Measurements from ENCODE around the gene SPNS1. TPM values are rescaled to one million over a fixed set of nuclear protein-coding genes. Genes with fewer than 3 reads are reported as not detected.
A peak's percentile ranks its signal among the peaks of the same experiment; 100 is the strongest.

SPNS1 gene
- total RNA-seq, 3 donors from 2014 or later (not counting 1 experiment from before 2014, with no cell fraction given) = 36.0 to 44.3 (median 36.9) TPM

DNA sequence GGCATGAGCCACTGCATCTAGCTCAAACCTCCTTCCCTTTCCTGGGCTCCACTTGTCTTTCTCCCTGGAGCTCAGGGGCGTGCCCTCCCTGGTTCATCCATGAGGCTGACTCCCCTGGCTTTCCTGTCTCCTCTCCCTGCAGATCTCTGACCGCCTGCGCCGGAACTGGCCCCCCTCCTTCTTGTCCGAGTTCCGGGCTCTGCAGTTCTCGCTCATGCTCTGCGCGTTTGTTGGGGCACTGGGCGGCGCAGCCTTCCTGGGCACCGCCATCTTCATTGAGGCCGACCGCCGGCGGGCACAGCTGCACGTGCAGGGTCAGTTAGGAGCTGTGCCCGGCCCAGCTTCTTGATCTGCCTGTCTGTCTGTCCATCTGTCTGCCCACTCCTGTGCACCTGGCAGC is 9.1 kb downstream of the SPNS1 start:
- Mint-ChIP-seq H3K36me3 (no peaks in the 10 kb centered on the region), H3K27me3 (ENCODE audit: low read depth in 2 of 2) (no peaks in the 10 kb centered on the region), H3K4me3 (peak overlapping the region; percentile 88), H3K27ac (peak overlapping the region; percentile 71 to 97), H3K9me3 (peaks cover 0 to 5% of the 10 kb centered on the region in 2 donors), H3K4me1 (peaks cover 30 to 56% of the 10 kb centered on the region in 2 donors)
- Histone ChIP-seq H3K4me3 (ENCODE audit: low read length) (no peak overlapping the region), H3K27ac (ENCODE audit: low read length) (peak overlapping the region; percentile 83), H3K36me3 (ENCODE audit: control insufficient read depth, insufficient read depth, low read length) (peaks cover 44% of the 10 kb centered on the region), H3K4me1 (ENCODE audit: control insufficient read depth, insufficient read depth, low read length) (peaks cover 64% of the 10 kb centered on the region), H3K9me3 (ENCODE audit: control insufficient read depth, insufficient read depth, low read length) (peaks cover 3% of the 10 kb centered on the region), H3K27me3 (ENCODE audit: control insufficient read depth, insufficient read depth, low read length) (no peaks in the 10 kb centered on the region)
- intact Hi-C loops (cut with micrococcal nuclease) = no loop called here
- ATAC-seq = no peak
- no peak for DNase-seq
- TF ChIP-seq, protein P1, sequence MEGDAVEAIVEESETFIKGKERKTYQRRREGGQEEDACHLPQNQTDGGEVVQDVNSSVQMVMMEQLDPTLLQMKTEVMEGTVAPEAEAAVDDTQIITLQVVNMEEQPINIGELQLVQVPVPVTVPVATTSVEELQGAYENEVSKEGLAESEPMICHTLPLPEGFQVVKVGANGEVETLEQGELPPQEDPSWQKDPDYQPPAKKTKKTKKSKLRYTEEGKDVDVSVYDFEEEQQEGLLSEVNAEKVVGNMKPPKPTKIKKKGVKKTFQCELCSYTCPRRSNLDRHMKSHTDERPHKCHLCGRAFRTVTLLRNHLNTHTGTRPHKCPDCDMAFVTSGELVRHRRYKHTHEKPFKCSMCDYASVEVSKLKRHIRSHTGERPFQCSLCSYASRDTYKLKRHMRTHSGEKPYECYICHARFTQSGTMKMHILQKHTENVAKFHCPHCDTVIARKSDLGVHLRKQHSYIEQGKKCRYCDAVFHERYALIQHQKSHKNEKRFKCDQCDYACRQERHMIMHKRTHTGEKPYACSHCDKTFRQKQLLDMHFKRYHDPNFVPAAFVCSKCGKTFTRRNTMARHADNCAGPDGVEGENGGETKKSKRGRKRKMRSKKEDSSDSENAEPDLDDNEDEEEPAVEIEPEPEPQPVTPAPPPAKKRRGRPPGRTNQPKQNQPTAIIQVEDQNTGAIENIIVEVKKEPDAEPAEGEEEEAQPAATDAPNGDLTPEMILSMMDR (IDR thresholded peaks at IDR 0.05) = no peak
- WGBS (ENCODE audit: insufficient coverage) = 95% methylated on average over 18 of the region's 18 CpGs

DNA sequence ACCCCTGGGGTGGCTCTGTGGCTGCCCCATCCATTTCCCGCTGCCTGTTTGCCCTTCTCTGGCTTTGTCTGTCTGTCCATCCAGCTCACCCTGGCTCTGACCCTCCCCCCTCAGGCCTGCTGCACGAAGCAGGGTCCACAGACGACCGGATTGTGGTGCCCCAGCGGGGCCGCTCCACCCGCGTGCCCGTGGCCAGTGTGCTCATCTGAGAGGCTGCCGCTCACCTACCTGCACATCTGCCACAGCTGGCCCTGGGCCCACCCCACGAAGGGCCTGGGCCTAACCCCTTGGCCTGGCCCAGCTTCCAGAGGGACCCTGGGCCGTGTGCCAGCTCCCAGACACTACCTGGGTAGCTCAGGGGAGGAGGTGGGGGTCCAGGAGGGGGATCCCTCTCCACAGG is 9.5 kb downstream of the SPNS1 start:
- ATAC-seq = peak in 2 of 3 donors; percentile 2
- WGBS (ENCODE audit: insufficient coverage) = 41% methylated on average over 12 of the region's 12 CpGs

DNA sequence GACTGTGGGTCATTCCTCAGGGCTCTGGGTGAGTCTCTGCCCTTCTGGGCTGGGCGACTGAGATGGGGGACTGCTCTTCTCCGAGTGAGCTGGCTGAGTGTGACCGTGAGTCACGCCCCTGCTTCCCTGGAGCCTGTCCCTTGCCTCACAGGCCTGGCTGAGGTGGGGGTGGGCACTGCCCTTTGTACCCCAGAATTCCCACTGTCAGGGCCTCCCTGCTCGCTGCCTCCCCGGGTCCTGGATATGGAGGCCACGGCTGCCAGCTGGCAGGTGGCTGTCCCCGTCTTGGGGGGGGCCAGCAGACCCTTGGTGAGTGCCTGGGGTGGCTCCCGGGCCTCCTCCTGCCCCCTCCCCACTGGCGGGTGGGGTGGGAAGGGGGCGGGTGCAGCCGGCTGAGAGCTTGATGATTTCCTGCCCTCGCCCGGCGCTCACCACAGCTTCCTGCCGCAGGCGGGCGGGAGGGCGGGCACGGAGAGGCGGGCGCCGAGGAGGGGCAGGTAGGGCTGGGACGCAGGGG is 10.1 kb downstream of the SPNS1 start, which contains the start of gene LAT:
LAT (plus strand) TSS at position 434 of the 517 bp plus-strand sequence. CDS start 366 bp downstream, outside the sequence.
- H3K27ac Mint-ChIP-seq = peak within 1 kb of the TSS; percentile 71 to 97
- peaks cover 0 to 5% of the 10 kb centered on the region in 2 donors for H3K9me3 Mint-ChIP-seq
- peak; percentile 67 to 88 for DNase-seq
- H3K36me3 Mint-ChIP-seq = no peaks in the 10 kb centered on the region
- H3K4me1 Mint-ChIP-seq = peaks cover 29 to 65% of the 10 kb centered on the region in 2 donors
- peak; percentile 83 to 88 (median 86) for ATAC-seq
- Histone ChIP-seq H3K9me3 (ENCODE audit: control insufficient read depth, insufficient read depth, low read length) (peaks cover 3% of the 10 kb centered on the region), H3K27me3 (ENCODE audit: control insufficient read depth, insufficient read depth, low read length) (no peaks in the 10 kb centered on the region), H3K27ac (ENCODE audit: low read length) (peak within 1 kb of the TSS; percentile 83), H3K4me1 (ENCODE audit: control insufficient read depth, insufficient read depth, low read length) (peaks cover 73% of the 10 kb centered on the region), H3K36me3 (ENCODE audit: control insufficient read depth, insufficient read depth, low read length) (peaks cover 49% of the 10 kb centered on the region), H3K4me3 (ENCODE audit: low read length) (peak within 1 kb of the TSS; percentile 70)
- H3K4me3 Mint-ChIP-seq = peak within 1 kb of the TSS; percentile 88
- TF ChIP-seq, protein P1 (IDR thresholded peaks at IDR 0.05) = no peak
- intact Hi-C loops (cut with micrococcal nuclease) = no loop called here
- no peaks in the 10 kb centered on the region for H3K27me3 Mint-ChIP-seq (ENCODE audit: low read depth in 2 of 2)
- WGBS (ENCODE audit: insufficient coverage) = under 1% methylated on average over 20 of the region's 24 CpGs

More for the DNA sequence above, 9.5 kb downstream of the SPNS1 start:
- Histone ChIP-seq H3K36me3 (ENCODE audit: control insufficient read depth, insufficient read depth, low read length) (peaks cover 44% of the 10 kb centered on the region), H3K27me3 (ENCODE audit: control insufficient read depth, insufficient read depth, low read length) (no peaks in the 10 kb centered on the region), H3K4me3 (ENCODE audit: low read length) (peak overlapping the region; percentile 70), H3K27ac (ENCODE audit: low read length) (peak overlapping the region; percentile 83), H3K9me3 (ENCODE audit: control insufficient read depth, insufficient read depth, low read length) (peaks cover 3% of the 10 kb centered on the region), H3K4me1 (ENCODE audit: control insufficient read depth, insufficient read depth, low read length) (peaks cover 67% of the 10 kb centered on the region)
- TF ChIP-seq, protein P1 (IDR thresholded peaks at IDR 0.05) = no peak
- intact Hi-C loops (cut with micrococcal nuclease) = no loop called here
- no peaks in the 10 kb centered on the region for H3K36me3 Mint-ChIP-seq
- no peaks in the 10 kb centered on the region for H3K27me3 Mint-ChIP-seq (ENCODE audit: low read depth in 2 of 2)
- peaks cover 0 to 5% of the 10 kb centered on the region in 2 donors for H3K9me3 Mint-ChIP-seq
- H3K4me3 Mint-ChIP-seq = peak overlapping the region; percentile 88
- peaks cover 29 to 59% of the 10 kb centered on the region in 2 donors for H3K4me1 Mint-ChIP-seq
- DNase-seq = no peak
- peak overlapping the region; percentile 71 to 97 for H3K27ac Mint-ChIP-seq
